ENCODE data around the gene RLN3.
"Not testable (repeated sequence)": the region's sequence is repeated elsewhere in the genome, so short reads cannot be mapped to it uniquely, and the experiment has no call there.

The RLN3 gene

GRCh38 chr19:13995017-13995728, 32.8 kb upstream of the RLN3 start:
- no peak for DNase-seq

- no peak for DNase-seq
Observed at GRCh38 chr19:13995878-13996765, 31.8 kb upstream of the RLN3 start.

- no peak for DNase-seq
Observed at GRCh38 chr19:13996928-13997630, 30.9 kb upstream of the RLN3 start.

- DNase-seq, result no peak
Observed at GRCh38 chr19:13997631-13997962, 30.4 kb upstream of the RLN3 start.

- no peak for DNase-seq
Observed at GRCh38 chr19:13998426-13998825, 29.5 kb upstream of the RLN3 start.

GRCh38 chr19:13999085-13999484, 28.9 kb upstream of the RLN3 start:
- no peak for DNase-seq

GRCh38 chr19:14000691-14001375, 27.1 kb upstream of the RLN3 start:
- no peak for DNase-seq

- DNase-seq, result no peak
Observed at GRCh38 chr19:14002571-14003250, 25.2 kb upstream of the RLN3 start.

GRCh38 chr19:14003251-14004055, 24.5 kb upstream of the RLN3 start:
- no peak for DNase-seq

GRCh38 chr19:14004619-14005348, 23.2 kb upstream of the RLN3 start:
- DNase-seq, result no peak

- peak; percentile 90 to 93 for DNase-seq
Observed at GRCh38 chr19:14005349-14006084, 22.4 kb upstream of the RLN3 start.

GRCh38 chr19:14006085-14006765, 21.7 kb upstream of the RLN3 start, which contains the start of gene RFX1:
RFX1 (minus strand) TSS chr19:14006320; CDS start chr19:13993843, 12,477 bp downstream.
- peak; percentile 100 for DNase-seq

- no peak for DNase-seq
Observed at GRCh38 chr19:14006766-14007562, 21.0 kb upstream of the RLN3 start.

GRCh38 chr19:14012378-14012915, 15.5 kb upstream of the RLN3 start:
- no peak for DNase-seq

GRCh38 chr19:14015524-14016035, 12.4 kb upstream of the RLN3 start:
- DNase-seq, result no peak

GRCh38 chr19:14019100-14019499, 8.8 kb upstream of the RLN3 start:
- DNase-seq, result no peak

- not testable (repeated sequence) for DNase-seq
Observed at GRCh38 chr19:14019739-14020138, 8.2 kb upstream of the RLN3 start.

- no peak for DNase-seq
Observed at GRCh38 chr19:14021474-14021873, 6.5 kb upstream of the RLN3 start.

Measured in stimulated activated CD4-positive, alpha-beta T cell treated with anti-CD3 and anti-CD28 coated beads, Interleukin-2, amount 100 ng/mL, for 48 hours (primary cell).